Measurements from ENCODE around the gene ENDOV. TPM values are rescaled to one million over a fixed set of nuclear protein-coding genes. Genes with fewer than 3 reads are reported as not detected.

Gene ENDOV
- total and polyA plus RNA-seq, 4 donors: 5.7 to 11.9 (median 8.3) TPM

DNA sequence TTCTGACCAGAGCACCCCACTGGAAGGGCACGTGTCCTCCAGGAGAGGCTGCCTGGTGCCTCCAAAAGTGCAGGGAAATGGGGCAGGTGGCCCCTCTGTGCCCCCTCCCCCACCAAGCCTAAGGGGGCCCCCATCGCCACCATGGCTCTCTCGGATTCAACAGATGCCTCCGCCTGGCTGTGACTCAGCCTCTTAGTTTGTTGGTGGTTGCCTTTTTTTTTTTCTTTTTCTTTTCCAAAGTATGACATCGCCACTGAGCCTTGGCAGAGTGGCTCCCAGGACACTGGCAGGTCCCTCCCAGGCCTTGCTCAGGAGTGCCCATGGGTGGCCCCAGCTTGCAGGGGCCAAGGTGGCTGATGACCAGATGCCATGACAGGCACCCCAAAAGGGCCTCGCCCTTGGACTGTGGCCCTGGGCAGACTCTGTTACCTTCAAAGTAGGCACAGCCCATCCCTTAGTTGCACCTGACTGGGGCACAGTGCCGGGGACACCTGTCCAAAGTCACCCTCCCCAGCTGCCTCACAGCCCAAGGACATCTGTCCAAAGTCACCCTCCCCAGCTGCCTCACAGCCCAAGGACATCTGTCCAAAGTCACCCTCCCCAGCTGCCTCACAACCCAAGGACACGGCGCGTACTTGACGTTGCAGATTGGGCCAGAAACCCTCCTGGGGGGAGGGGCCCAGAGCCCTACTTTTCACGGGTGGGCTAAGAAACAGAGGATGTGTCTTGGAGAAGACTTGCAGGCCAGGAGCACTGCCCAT, 31.9 kb downstream of the ENDOV start:
- no peaks in the 10 kb centered on the region for H3K27me3 ChIP-seq (ENCODE audit: control insufficient read depth in 4 of 4, insufficient read depth in 4 of 4, low read length in 3 of 4)
- H3K36me3 ChIP-seq (ENCODE audit: control insufficient read depth in 4 of 4, insufficient read depth in 3 of 4, low read depth in 1 of 4, low read length in 3 of 4): peaks cover 0 to 1% (median 0%) of the 10 kb centered on the region in 4 donors
- DNase-seq (ENCODE audit: low spot score): no peak
- peaks cover 0 to 4% (median 0%) of the 10 kb centered on the region in 4 donors for H3K4me1 ChIP-seq (ENCODE audit: control insufficient read depth in 4 of 4, insufficient read depth in 4 of 4, low read length in 3 of 4)
- H3K4me3 ChIP-seq (ENCODE audit: low read depth in 1 of 3, low read length in 3 of 3): no peak overlapping the region
- no peak overlapping the region for H3K27ac ChIP-seq (ENCODE audit: low read depth in 1 of 2, low read length in 2 of 2)
- TF ChIP-seq HNF4G (IDR thresholded peaks at IDR 0.05): no peak
- TF ChIP-seq, protein P1, sequence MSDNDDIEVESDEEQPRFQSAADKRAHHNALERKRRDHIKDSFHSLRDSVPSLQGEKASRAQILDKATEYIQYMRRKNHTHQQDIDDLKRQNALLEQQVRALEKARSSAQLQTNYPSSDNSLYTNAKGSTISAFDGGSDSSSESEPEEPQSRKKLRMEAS (IDR thresholded peaks at IDR 0.05): no peak
- no peak for TF ChIP-seq JUND (IDR thresholded peaks at IDR 0.05)
- H3K9ac ChIP-seq (ENCODE audit: low read depth in 1 of 2, low read length in 2 of 2): no peak overlapping the region
- no peaks in the 10 kb centered on the region for H3K9me3 ChIP-seq (ENCODE audit: control insufficient read depth in 4 of 4, low read length in 3 of 4)
- 82% methylated on average over 12 of the region's 12 CpGs for WGBS

DNA sequence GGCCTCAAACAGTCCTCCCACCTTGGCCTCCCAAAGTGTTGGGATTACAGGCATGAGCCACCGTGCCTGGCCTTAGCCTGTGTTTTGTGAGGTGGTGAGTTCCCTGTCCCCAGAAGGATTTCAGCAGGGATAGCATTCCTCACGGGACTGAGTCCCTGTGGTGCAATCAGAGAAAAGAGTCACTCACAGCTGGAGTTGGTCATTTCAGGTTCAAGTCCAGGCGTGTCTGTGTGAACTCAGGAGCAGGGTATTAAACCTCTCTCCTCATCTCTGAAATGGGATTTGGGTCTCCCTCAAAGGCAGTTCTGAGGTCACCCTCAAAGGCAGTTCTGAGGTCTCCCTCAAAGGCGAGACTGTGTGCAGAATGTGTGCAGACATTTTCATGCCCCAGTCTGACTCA, 32.8 kb downstream of the ENDOV start:
- WGBS: 92% methylated on average over 4 of the region's 4 CpGs
- H3K9ac ChIP-seq (ENCODE audit: low read depth in 1 of 2, low read length in 2 of 2): no peak overlapping the region
- DNase-seq (ENCODE audit: low spot score): no peak
- H3K27ac ChIP-seq (ENCODE audit: low read depth in 1 of 2, low read length in 2 of 2): no peak overlapping the region
- no peak overlapping the region for H3K4me3 ChIP-seq (ENCODE audit: low read depth in 1 of 3, low read length in 3 of 3)
- H3K4me1 ChIP-seq (ENCODE audit: control insufficient read depth in 4 of 4, insufficient read depth in 4 of 4, low read length in 3 of 4): peaks cover 0 to 4% (median 0%) of the 10 kb centered on the region in 4 donors
- H3K27me3 ChIP-seq (ENCODE audit: control insufficient read depth in 4 of 4, insufficient read depth in 4 of 4, low read length in 3 of 4): no peaks in the 10 kb centered on the region
- no peaks in the 10 kb centered on the region for H3K9me3 ChIP-seq (ENCODE audit: control insufficient read depth in 4 of 4, low read length in 3 of 4)
- TF ChIP-seq, protein P2, sequence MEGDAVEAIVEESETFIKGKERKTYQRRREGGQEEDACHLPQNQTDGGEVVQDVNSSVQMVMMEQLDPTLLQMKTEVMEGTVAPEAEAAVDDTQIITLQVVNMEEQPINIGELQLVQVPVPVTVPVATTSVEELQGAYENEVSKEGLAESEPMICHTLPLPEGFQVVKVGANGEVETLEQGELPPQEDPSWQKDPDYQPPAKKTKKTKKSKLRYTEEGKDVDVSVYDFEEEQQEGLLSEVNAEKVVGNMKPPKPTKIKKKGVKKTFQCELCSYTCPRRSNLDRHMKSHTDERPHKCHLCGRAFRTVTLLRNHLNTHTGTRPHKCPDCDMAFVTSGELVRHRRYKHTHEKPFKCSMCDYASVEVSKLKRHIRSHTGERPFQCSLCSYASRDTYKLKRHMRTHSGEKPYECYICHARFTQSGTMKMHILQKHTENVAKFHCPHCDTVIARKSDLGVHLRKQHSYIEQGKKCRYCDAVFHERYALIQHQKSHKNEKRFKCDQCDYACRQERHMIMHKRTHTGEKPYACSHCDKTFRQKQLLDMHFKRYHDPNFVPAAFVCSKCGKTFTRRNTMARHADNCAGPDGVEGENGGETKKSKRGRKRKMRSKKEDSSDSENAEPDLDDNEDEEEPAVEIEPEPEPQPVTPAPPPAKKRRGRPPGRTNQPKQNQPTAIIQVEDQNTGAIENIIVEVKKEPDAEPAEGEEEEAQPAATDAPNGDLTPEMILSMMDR (IDR thresholded peaks at IDR 0.05; ENCODE audit: low read depth, low read length, missing input control): no peak
- TF ChIP-seq, protein P3, sequence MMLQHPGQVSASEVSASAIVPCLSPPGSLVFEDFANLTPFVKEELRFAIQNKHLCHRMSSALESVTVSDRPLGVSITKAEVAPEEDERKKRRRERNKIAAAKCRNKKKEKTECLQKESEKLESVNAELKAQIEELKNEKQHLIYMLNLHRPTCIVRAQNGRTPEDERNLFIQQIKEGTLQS (IDR thresholded peaks at IDR 0.05): no peak
- TF ChIP-seq, protein P1 (IDR thresholded peaks at IDR 0.05): no peak
- TF ChIP-seq SP1 (IDR thresholded peaks at IDR 0.05): no peak
- TF ChIP-seq TAF1 (conservative IDR thresholded peaks at IDR 0.05): no peak
- TF ChIP-seq, protein P4, sequence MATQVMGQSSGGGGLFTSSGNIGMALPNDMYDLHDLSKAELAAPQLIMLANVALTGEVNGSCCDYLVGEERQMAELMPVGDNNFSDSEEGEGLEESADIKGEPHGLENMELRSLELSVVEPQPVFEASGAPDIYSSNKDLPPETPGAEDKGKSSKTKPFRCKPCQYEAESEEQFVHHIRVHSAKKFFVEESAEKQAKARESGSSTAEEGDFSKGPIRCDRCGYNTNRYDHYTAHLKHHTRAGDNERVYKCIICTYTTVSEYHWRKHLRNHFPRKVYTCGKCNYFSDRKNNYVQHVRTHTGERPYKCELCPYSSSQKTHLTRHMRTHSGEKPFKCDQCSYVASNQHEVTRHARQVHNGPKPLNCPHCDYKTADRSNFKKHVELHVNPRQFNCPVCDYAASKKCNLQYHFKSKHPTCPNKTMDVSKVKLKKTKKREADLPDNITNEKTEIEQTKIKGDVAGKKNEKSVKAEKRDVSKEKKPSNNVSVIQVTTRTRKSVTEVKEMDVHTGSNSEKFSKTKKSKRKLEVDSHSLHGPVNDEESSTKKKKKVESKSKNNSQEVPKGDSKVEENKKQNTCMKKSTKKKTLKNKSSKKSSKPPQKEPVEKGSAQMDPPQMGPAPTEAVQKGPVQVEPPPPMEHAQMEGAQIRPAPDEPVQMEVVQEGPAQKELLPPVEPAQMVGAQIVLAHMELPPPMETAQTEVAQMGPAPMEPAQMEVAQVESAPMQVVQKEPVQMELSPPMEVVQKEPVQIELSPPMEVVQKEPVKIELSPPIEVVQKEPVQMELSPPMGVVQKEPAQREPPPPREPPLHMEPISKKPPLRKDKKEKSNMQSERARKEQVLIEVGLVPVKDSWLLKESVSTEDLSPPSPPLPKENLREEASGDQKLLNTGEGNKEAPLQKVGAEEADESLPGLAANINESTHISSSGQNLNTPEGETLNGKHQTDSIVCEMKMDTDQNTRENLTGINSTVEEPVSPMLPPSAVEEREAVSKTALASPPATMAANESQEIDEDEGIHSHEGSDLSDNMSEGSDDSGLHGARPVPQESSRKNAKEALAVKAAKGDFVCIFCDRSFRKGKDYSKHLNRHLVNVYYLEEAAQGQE (IDR thresholded peaks at IDR 0.05): no peak
- TF ChIP-seq YY1 (IDR thresholded peaks at IDR 0.05): no peak
- no peak for TF ChIP-seq GABPA (IDR thresholded peaks at IDR 0.05 in 1 of 2, conservative IDR thresholded peaks at IDR 0.05 in 1 of 2)
- no peak for TF ChIP-seq NR2F2 (IDR thresholded peaks at IDR 0.05)
- no peak for TF ChIP-seq HNF4G (IDR thresholded peaks at IDR 0.05)
- no peak for TF ChIP-seq FOXA1 (IDR thresholded peaks at IDR 0.05)
- no peak for TF ChIP-seq HNF4A (conservative IDR thresholded peaks at IDR 0.05)
- TF ChIP-seq, protein P5, sequence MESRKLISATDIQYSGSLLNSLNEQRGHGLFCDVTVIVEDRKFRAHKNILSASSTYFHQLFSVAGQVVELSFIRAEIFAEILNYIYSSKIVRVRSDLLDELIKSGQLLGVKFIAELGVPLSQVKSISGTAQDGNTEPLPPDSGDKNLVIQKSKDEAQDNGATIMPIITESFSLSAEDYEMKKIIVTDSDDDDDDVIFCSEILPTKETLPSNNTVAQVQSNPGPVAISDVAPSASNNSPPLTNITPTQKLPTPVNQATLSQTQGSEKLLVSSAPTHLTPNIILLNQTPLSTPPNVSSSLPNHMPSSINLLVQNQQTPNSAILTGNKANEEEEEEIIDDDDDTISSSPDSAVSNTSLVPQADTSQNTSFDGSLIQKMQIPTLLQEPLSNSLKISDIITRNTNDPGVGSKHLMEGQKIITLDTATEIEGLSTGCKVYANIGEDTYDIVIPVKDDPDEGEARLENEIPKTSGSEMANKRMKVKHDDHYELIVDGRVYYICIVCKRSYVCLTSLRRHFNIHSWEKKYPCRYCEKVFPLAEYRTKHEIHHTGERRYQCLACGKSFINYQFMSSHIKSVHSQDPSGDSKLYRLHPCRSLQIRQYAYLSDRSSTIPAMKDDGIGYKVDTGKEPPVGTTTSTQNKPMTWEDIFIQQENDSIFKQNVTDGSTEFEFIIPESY (IDR thresholded peaks at IDR 0.05): no peak
- TF ChIP-seq RAD21 (IDR thresholded peaks at IDR 0.05): no peak
- TF ChIP-seq JUND (IDR thresholded peaks at IDR 0.05): no peak
- no peak for TF ChIP-seq FOXA2 (IDR thresholded peaks at IDR 0.05)
- TF ChIP-seq EGR1 (IDR thresholded peaks at IDR 0.05; ENCODE audit: low read depth in 2 of 2): no peak
- no peak for TF ChIP-seq RXRA (IDR thresholded peaks at IDR 0.05)
- H3K36me3 ChIP-seq (ENCODE audit: control insufficient read depth in 4 of 4, insufficient read depth in 3 of 4, low read depth in 1 of 4, low read length in 3 of 4): no peaks in the 10 kb centered on the region

Measured in liver (tissue), 9 donors.